DMS 273 (cell line): ENCODE data around the gene TPSG1.

ENCODE experiments used
- DNase-seq: peaks from one replicate; lab custom pipeline; 2025; ENCODE audit not compliant: unreplicated experiment; lab: John Stamatoyannopoulos, UW

The TPSG1 gene

GRCh38 chr16:1181404-1182315 lies 43.4 kb downstream of the TPSG1 start:
- no peak for DNase-seq

GRCh38 chr16:1180549-1181403 lies 44.3 kb downstream of the TPSG1 start:
- peak; percentile 57 for DNase-seq

DNA sequence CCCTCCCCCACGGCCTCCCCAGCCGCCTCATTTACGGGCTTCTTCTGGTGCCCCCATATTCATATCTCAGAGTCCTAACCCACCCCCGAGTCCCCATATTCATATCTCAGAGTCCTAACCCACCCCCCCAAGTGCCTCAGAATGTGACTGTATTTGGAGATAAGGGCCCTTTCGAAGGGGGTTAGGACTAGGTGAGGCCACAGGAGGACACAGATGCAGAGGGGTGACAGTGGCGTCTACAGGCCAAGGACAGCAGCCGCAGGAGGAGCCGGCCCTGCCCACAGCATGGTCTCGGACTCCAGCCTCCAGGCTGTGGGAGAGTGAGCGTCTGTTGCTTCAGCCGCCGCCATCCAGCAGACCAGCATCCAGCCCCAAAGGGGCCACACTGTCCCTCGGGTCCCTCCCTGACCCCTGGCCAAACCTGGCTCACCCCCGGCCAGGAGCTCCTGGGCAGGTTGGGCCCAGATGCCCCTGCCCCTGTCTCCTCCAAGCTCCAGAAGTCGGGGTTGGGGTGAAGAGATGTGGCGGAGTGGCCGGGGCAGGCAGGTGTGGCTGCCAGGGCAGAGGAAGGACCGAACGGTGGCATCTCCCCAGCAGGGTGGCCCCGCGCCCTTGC lies 46.7 kb downstream of the TPSG1 start:
- no peak for DNase-seq

DNA sequence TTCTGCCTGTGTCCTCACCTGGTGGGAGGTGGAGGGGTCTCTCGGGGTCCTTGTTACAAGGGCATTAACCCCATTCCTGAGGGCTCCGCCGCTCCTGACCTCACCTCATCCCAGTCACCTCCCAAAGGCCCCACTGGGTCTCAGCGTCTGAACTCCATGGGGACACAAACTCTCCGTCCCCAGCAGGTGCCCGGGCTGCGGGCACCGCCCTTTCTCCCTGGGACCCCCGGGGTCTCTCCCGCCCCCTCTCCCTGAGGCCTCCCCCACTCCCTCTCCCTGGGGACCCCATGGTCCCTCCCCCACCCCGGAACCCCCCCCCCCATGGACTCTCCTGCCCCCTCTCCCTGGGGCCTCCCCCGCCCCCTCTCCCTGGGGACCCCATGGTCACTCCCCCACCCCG lies 47.3 kb downstream of the TPSG1 start:
- no peak for DNase-seq

DNA sequence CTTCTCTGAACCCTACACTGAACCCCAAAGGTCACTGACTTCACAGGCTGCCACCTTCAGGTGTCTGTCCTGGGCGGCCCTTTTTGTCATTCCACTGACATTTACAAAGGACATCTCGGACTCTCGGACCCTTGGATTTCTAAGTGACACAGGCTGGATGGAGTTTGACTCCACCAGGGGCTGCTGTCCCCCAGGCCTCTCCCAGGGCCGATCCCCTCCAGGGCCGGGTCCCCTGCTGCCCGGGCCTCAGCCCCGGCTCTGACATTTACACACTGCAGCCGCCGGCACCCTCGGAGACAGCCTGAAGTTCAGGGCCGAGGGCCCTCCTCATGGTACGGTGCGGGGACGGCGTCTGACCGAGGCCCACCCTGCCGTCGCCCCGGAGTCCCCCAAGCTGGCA lies 48.0 kb downstream of the TPSG1 start:
- no peak for DNase-seq

GRCh38 chr16:1176280-1176897 lies 48.7 kb downstream of the TPSG1 start:
- DNase-seq, result no peak

- peak; percentile 38 for DNase-seq
Observed at GRCh38 chr16:1175566-1176279, 49.3 kb downstream of the TPSG1 start.

GRCh38 chr16:1174477-1175357 lies 50.4 kb downstream of the TPSG1 start:
- DNase-seq, result no peak

DNA sequence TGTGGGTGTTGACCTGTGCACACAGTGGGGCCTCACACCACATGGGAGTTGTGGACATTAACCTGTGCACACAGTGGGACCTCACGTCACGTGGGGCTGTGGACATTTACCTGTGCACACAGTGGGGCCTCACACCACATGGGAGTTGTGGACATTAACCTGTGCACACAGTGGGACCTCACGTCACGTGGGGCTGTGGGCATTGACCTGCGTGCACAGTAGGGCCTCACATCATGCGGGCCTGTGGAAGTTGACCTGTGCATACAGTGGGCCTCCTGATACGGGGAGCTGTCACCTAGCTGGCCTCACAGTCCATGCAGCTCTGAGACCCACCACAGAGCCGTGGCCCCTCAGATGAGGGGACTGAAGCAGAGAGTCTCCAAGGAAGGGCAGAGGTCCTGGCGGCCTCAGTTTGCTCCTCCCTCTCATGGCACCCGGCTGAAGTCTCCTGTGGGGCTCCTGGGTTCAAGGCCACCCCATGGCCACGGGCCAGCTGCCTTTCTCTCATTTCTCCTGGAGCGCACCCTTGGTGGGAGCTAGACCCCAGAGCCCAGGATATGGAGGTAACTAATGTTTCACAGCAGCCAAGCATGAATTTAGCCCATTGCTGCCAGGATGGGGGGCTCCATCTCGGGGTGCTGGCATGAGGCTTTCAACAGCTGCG lies 51.1 kb downstream of the TPSG1 start:
- no peak for DNase-seq

DNA sequence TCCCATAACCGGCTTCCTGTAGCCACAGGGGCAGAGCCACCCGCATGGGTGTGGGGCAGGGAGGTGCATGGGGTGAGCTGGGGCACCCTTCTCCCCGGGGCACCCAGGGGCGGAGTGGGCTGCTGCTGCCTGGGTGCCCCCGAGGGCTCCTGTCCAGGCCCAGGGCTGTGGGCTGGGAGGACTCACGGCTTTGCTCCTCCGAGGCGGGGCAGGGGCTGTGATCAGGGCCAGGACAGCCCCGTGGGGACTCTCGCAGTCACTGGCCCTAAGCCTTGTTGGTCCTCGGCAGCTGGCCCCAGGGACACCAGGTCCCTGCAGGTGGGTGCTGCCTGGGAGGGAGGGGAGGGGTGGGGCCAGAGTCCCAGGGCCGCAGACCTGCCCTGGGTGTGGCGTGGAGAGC lies 52.4 kb downstream of the TPSG1 start:
- no peak for DNase-seq

GRCh38 chr16:1171854-1172428 lies 53.1 kb downstream of the TPSG1 start:
- DNase-seq, result no peak
